Smooth muscle cell (in vitro differentiated cells): ENCODE measurements around the gene NXPE1. TPM values are rescaled to one million over a fixed set of nuclear protein-coding genes. Genes with fewer than 3 reads are reported as not detected.
"Not testable (repeated sequence)": the region's sequence is repeated elsewhere in the genome, so short reads cannot be mapped to it uniquely, and the experiment has no call there.

Experiments used
- DNase-seq: peaks from one replicate; lab custom pipeline; 2025; ENCODE audit not compliant: unreplicated experiment; lab: John Stamatoyannopoulos, UW
- H2AFZ ChIP-seq: fragments of 200-600 bp; sonication (generic); 2 replicates; pipeline ENCODE4 v1.6.0; 2016; ENCODE audit warnings: antibody characterized with exemption, low read depth, mild to moderate bottlenecking
- H3F3A ChIP-seq: fragments of 200-600 bp; sonication (generic); 2 replicates; pipeline ENCODE4 v1.6.0; 2017; ENCODE audit warnings: antibody characterized with exemption, low read depth
- H3K27ac ChIP-seq: fragments of 200-600 bp; sonication (generic); 2 replicates; pipeline ENCODE4 v1.5.1; 2016; ENCODE audit warnings: low read depth, mild to moderate bottlenecking
- H3K27me3 ChIP-seq: fragments of 200-600 bp; sonication (generic); 2 replicates; pipeline ENCODE4 v1.6.1; 2016; ENCODE audit warnings: low read depth, mild to moderate bottlenecking
- H3K36me3 ChIP-seq: fragments of 200-600 bp; sonication (generic); 2 replicates; pipeline ENCODE4 v1.5.1; 2016; ENCODE audit warnings: low read depth
- H3K4me1 ChIP-seq: fragments of 200-600 bp; sonication (generic); 2 replicates; pipeline ENCODE4 v1.5.1; 2016; ENCODE audit warnings: low read depth
- H3K4me2 ChIP-seq: fragments of 200-600 bp; sonication (generic); 2 replicates; pipeline ENCODE4 v1.6.0; 2016; ENCODE audit warnings: mild to moderate bottlenecking
- H3K4me3 ChIP-seq: fragments of 200-600 bp; sonication (generic); 2 replicates; pipeline ENCODE4 v1.5.1; 2016; ENCODE audit warnings: mild to moderate bottlenecking
- H3K79me2 ChIP-seq: fragments of 200-600 bp; sonication (generic); 2 replicates; pipeline ENCODE4 v1.6.0; 2016; ENCODE audit warnings: low read depth, mild to moderate bottlenecking
- H3K9ac ChIP-seq: fragments of 200-600 bp; sonication (generic); 2 replicates; pipeline ENCODE4 v1.6.0; 2016; ENCODE audit warnings: low read depth
- H3K9me3 ChIP-seq: fragments of 200-600 bp; sonication (generic); replicated peaks from 2 replicates; pipeline ENCODE4 v1.5.1; 2016; ENCODE audit warnings: low read depth
- H4K20me1 ChIP-seq: fragments of 200-600 bp; sonication (generic); 2 replicates; pipeline ENCODE4 v1.6.0; 2016; ENCODE audit warnings: low read depth
- CTCF ChIP-seq: fragments of 200-600 bp; sonication (generic); IDR thresholded peaks from 2 replicates; pipeline ENCODE4 v1.5.1; 2017; ENCODE audit warnings: borderline replicate concordance, mild to moderate bottlenecking, antibody characterized with exemption; ENCODE audit not compliant: insufficient read depth, poor library complexity, severe bottlenecking
- WGBS: methylation state at CpG from one replicate; pipeline ENCODE4 v1.1.7; 2016; ENCODE audit warnings: low lambda C conversion rate; 5-methylcytosine and 5-hydroxymethylcytosine counted together
- polyA plus RNA-seq: library from polyadenylated mRNA; unstranded; fragments of >200 nt; fragmentation: Nextera tagmentation; extraction: Ambion mirVana; gene quantifications from 2 replicates; pipeline ENCODE4 v1.2.1, GENCODE V29; 2016
- total RNA-seq: library from RNA; depleted of rRNA; stranded (reverse); fragments of >200 nt; gene quantifications from 2 replicates; pipeline ENCODE4 v1.2.3, GENCODE V29; 2014

The NXPE1 gene
- total RNA-seq (not detected in 2 replicates), polyA plus RNA-seq (not detected in 2 replicates)

- Histone ChIP-seq H2AFZ (no peak within 1 kb of the TSS), H3K27ac (peak within 1 kb of the TSS; percentile 17), H3K27me3 (no peaks in the 10 kb centered on the region), H3K79me2 (no peaks in the 10 kb centered on the region), H3K4me2 (peak within 1 kb of the TSS; percentile 28), H3K9me3 (no peaks in the 10 kb centered on the region), H3K4me3 (no peak within 1 kb of the TSS), H3F3A (peaks cover 12% of the 10 kb centered on the region), H3K36me3 (no peaks in the 10 kb centered on the region), H4K20me1 (no peaks in the 10 kb centered on the region), H3K4me1 (peaks cover 12% of the 10 kb centered on the region), H3K9ac (no peak within 1 kb of the TSS)
- DNase-seq = no peak
- TF ChIP-seq CTCF = no peak
- 21% methylated on average over 4 of the region's 4 CpGs for WGBS
These were observed at the start of gene NXPE1 for GRCh38 chr11:114559425-114560310. TSS of gene NXPE1 (minus strand) at chr11:114559881. CDS start at chr11:114551201, 8,680 bp downstream.

GRCh38 chr11:114609429-114609828, 49.7 kb upstream of the NXPE1 start:
- Histone ChIP-seq H3K27me3 (no peaks in the 10 kb centered on the region), H3K4me1 (no peaks in the 10 kb centered on the region), H3K4me2 (no peak overlapping the region), H3K4me3 (no peak overlapping the region), H3K9me3 (no peaks in the 10 kb centered on the region), H2AFZ (no peak overlapping the region), H3K27ac (no peak overlapping the region), H3K36me3 (no peaks in the 10 kb centered on the region), H3F3A (no peaks in the 10 kb centered on the region), H3K9ac (no peak overlapping the region), H4K20me1 (no peaks in the 10 kb centered on the region), H3K79me2 (no peaks in the 10 kb centered on the region)
- no peak for TF ChIP-seq CTCF
- 96% methylated on average over 9 of the region's 9 CpGs for WGBS
- DNase-seq = no peak

- WGBS = 95% methylated on average over 9 of the region's 9 CpGs
- not testable (repeated sequence) for H3K4me2 ChIP-seq, H3K36me3 ChIP-seq, H2AFZ ChIP-seq, H3K9ac ChIP-seq, H3K27ac ChIP-seq, H3K79me2 ChIP-seq, H3K4me3 ChIP-seq, H3K27me3 ChIP-seq, H3F3A ChIP-seq, H3K9me3 ChIP-seq, DNase-seq, H3K4me1 ChIP-seq, H4K20me1 ChIP-seq
These were observed 48.9 kb upstream of the NXPE1 start for GRCh38 chr11:114608605-114609004.

- H3F3A ChIP-seq = no peaks in the 10 kb centered on the region
- no peak for TF ChIP-seq CTCF
- H3K4me1 ChIP-seq = no peaks in the 10 kb centered on the region
- H3K4me2 ChIP-seq = no peak overlapping the region
- H4K20me1 ChIP-seq = no peaks in the 10 kb centered on the region
- H3K27ac ChIP-seq = no peak overlapping the region
- H3K9ac ChIP-seq = no peak overlapping the region
- H3K9me3 ChIP-seq = no peaks in the 10 kb centered on the region
- DNase-seq = no peak
- H2AFZ ChIP-seq = no peak overlapping the region
- 93% methylated on average over 11 of the region's 11 CpGs for WGBS
- H3K79me2 ChIP-seq = no peaks in the 10 kb centered on the region
- H3K36me3 ChIP-seq = no peaks in the 10 kb centered on the region
- H3K27me3 ChIP-seq = no peaks in the 10 kb centered on the region
- no peak overlapping the region for H3K4me3 ChIP-seq
These were observed 48.2 kb upstream of the NXPE1 start for GRCh38 chr11:114607753-114608459.

GRCh38 chr11:114606802-114607075, 47.1 kb upstream of the NXPE1 start:
- not testable (repeated sequence) for H3K27me3 ChIP-seq, H3F3A ChIP-seq, DNase-seq, H3K4me2 ChIP-seq, H3K4me3 ChIP-seq, H3K79me2 ChIP-seq, H3K4me1 ChIP-seq, H4K20me1 ChIP-seq, H3K9me3 ChIP-seq, H3K9ac ChIP-seq, H3K36me3 ChIP-seq, H3K27ac ChIP-seq, H2AFZ ChIP-seq
- 99% methylated on average over 5 of the region's 5 CpGs for WGBS
